Measurements from ENCODE around the gene CNIH2.
"Not testable (repeated sequence)": the region's sequence is repeated elsewhere in the genome, so short reads cannot be mapped to it uniquely, and the experiment has no call there.

CNIH2 gene

GRCh38 chr11:66315498-66315885 lies 37.5 kb downstream of the CNIH2 start:
- DNase-seq (ENCODE audit: low spot score) = no peak

- no peak for DNase-seq (ENCODE audit: low spot score)
These were observed 38.2 kb downstream of the CNIH2 start for GRCh38 chr11:66315921-66316811.

- peak; percentile 79 for DNase-seq (ENCODE audit: low spot score)
These were observed 38.9 kb downstream of the CNIH2 start, which contains the start of gene CD248 for GRCh38 chr11:66316849-66317251. Gene CD248 (minus strand): TSS chr11:66317044. CDS start chr11:66317027, 17 bp downstream.

GRCh38 chr11:66317322-66317722 lies 39.3 kb downstream of the CNIH2 start:
- peak; percentile 82 for DNase-seq (ENCODE audit: low spot score)

- peak; percentile 64 for DNase-seq (ENCODE audit: low spot score)
These were observed 40.0 kb downstream of the CNIH2 start for GRCh38 chr11:66317723-66318599.

- DNase-seq (ENCODE audit: low spot score) = no peak
These were observed 40.6 kb downstream of the CNIH2 start for GRCh38 chr11:66318600-66318970.

- not testable (repeated sequence) for DNase-seq (ENCODE audit: low spot score)
These were observed 42.3 kb downstream of the CNIH2 start for GRCh38 chr11:66320289-66320688.

GRCh38 chr11:66320748-66321147 lies 42.8 kb downstream of the CNIH2 start:
- DNase-seq (ENCODE audit: low spot score) = not testable (repeated sequence)

GRCh38 chr11:66321606-66322005 lies 43.6 kb downstream of the CNIH2 start:
- no peak for DNase-seq (ENCODE audit: low spot score)

GRCh38 chr11:66322732-66323427 lies 44.9 kb downstream of the CNIH2 start:
- DNase-seq (ENCODE audit: low spot score) = no peak

GRCh38 chr11:66323684-66324083 lies 45.7 kb downstream of the CNIH2 start:
- no peak for DNase-seq (ENCODE audit: low spot score)

- DNase-seq (ENCODE audit: low spot score) = no peak
These were observed 46.7 kb downstream of the CNIH2 start for GRCh38 chr11:66324664-66325063.

- no peak for DNase-seq (ENCODE audit: low spot score)
These were observed 47.3 kb downstream of the CNIH2 start for GRCh38 chr11:66325263-66325671.

GRCh38 chr11:66326261-66327111 lies 48.5 kb downstream of the CNIH2 start:
- peak; percentile 78 for DNase-seq (ENCODE audit: low spot score)

- DNase-seq (ENCODE audit: low spot score) = peak; percentile 81
These were observed 49.4 kb downstream of the CNIH2 start for GRCh38 chr11:66327171-66328030.

- DNase-seq (ENCODE audit: low spot score) = no peak
These were observed 50.0 kb downstream of the CNIH2 start for GRCh38 chr11:66328031-66328301.

GRCh38 chr11:66328302-66329144 lies 50.5 kb downstream of the CNIH2 start:
- peak; percentile 89 for DNase-seq (ENCODE audit: low spot score)

GRCh38 chr11:66329165-66329673 lies 51.2 kb downstream of the CNIH2 start:
- no peak for DNase-seq (ENCODE audit: low spot score)

- no peak for DNase-seq (ENCODE audit: low spot score)
These were observed 53.0 kb downstream of the CNIH2 start for GRCh38 chr11:66330931-66331330.

Data from hepatic stellate cell (primary cell).